HEK293T (cell line): Measurements from ENCODE around the gene SP100.

Experiments
- FOXM1 ChIP-seq: fragments of 450-650 bp; IDR thresholded peaks from 2 replicates; pipeline ENCODE4 v1.6.1; 2017; ENCODE audit warnings: mild to moderate bottlenecking, borderline replicate concordance
- HDGF ChIP-seq: fragments of 450-650 bp; IDR thresholded peaks from 2 replicates; pipeline ENCODE4 v1.6.1; 2017; ENCODE audit warnings: antibody characterized with exemption, borderline replicate concordance
- NFRKB ChIP-seq: fragments of 450-650 bp; IDR thresholded peaks from 2 replicates; pipeline ENCODE4 v1.6.1; 2016; ENCODE audit warnings: mild to moderate bottlenecking, moderate library complexity
- SUZ12 ChIP-seq: fragments of 450-650 bp; IDR thresholded peaks from 2 replicates; pipeline ENCODE4 v1.6.1; 2016; ENCODE audit warnings: mild to moderate bottlenecking
- TARDBP ChIP-seq: fragments of 450-650 bp; IDR thresholded peaks from 2 replicates; pipeline ENCODE4 v1.6.1; 2016
- TF ChIP-seq, protein P1 (sequence below): fragments of 450-650 bp; IDR thresholded peaks from 2 replicates; pipeline ENCODE4 v1.6.1; 2016

DNA sequence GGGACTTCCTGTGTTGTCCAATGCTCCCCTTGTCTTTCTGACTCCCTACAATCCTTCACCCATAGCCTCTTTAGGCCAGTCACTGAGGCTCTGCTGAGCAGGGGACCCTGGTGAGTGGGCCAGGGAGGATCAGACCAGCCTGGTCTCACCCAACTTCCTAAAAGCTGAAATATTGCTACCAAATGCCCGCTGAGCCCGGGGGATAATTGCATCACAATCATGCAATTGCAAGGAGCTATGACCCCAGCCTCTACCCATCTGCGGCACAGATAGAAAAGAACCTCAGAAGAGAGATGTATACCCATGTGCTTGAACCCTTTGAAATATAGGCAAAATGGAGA, 3.7 kb upstream of the SP100 start:
- no peak for TF ChIP-seq TARDBP
- TF ChIP-seq HDGF: no peak
- TF ChIP-seq NFRKB: no peak
- TF ChIP-seq, protein P1, sequence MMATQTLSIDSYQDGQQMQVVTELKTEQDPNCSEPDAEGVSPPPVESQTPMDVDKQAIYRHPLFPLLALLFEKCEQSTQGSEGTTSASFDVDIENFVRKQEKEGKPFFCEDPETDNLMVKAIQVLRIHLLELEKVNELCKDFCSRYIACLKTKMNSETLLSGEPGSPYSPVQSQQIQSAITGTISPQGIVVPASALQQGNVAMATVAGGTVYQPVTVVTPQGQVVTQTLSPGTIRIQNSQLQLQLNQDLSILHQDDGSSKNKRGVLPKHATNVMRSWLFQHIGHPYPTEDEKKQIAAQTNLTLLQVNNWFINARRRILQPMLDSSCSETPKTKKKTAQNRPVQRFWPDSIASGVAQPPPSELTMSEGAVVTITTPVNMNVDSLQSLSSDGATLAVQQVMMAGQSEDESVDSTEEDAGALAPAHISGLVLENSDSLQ: no peak
- TF ChIP-seq SUZ12: no peak
- TF ChIP-seq FOXM1: no peak
